Middle frontal gyrus (tissue), 1 donor: ENCODE data around the gene SNAPC1.

Experiments used
- DNase-seq: peaks from one replicate; pipeline ENCODE4 v3.0.0-alpha.2; 2015; ENCODE audit warnings: low spot score; ENCODE audit errors: extremely low spot score

The SNAPC1 gene

GRCh38 chr14:61811882-61812346, 49.7 kb downstream of the SNAPC1 start:
- DNase-seq: no peak

GRCh38 chr14:61812347-61813095, 50.3 kb downstream of the SNAPC1 start, which contains the start of gene SYT16:
SYT16 (plus strand) TSS chr14:61812703.
- DNase-seq: no peak

- DNase-seq: no peak
Observed at GRCh38 chr14:61813096-61813606, 50.9 kb downstream of the SNAPC1 start.

GRCh38 chr14:61822458-61822857, 60.2 kb downstream of the SNAPC1 start:
- DNase-seq: no peak

GRCh38 chr14:61832783-61833182, 70.6 kb downstream of the SNAPC1 start:
- DNase-seq: no peak

- DNase-seq: no peak
Observed at GRCh38 chr14:61836184-61836583, 74.0 kb downstream of the SNAPC1 start.

- no peak for DNase-seq
Observed at GRCh38 chr14:61836807-61837206, 74.6 kb downstream of the SNAPC1 start.

- peak; percentile 91 for DNase-seq
Observed at GRCh38 chr14:61837336-61838229, 75.4 kb downstream of the SNAPC1 start.

GRCh38 chr14:61838661-61839245, 76.5 kb downstream of the SNAPC1 start:
- no peak for DNase-seq

GRCh38 chr14:61839507-61839906, 77.3 kb downstream of the SNAPC1 start:
- DNase-seq: no peak

GRCh38 chr14:61841145-61841544, 78.9 kb downstream of the SNAPC1 start:
- DNase-seq: peak; percentile 46
